Thymus (tissue), 11 donors: ENCODE data around the gene DNAJC3. TPM values are rescaled to one million over a fixed set of nuclear protein-coding genes. Genes with fewer than 3 reads are reported as not detected.
"Not testable (repeated sequence)": the region's sequence is repeated elsewhere in the genome, so short reads cannot be mapped to it uniquely, and the experiment has no call there.

Source experiments
- DNase-seq, 9 donors: peaks; one replicate each; pipeline ENCODE4 v3.0.0-alpha.2; 2013; ENCODE audit warnings: low spot score in 9 of 9, low read depth in 6 of 9, missing footprints in 1 of 9
- H3K27ac ChIP-seq, 2 donors: one replicate each; pipeline ENCODE4 v1.5.1; 2013; ENCODE audit warnings: control low read depth in 1 of 2, low read depth in 1 of 2, low read length in 1 of 2, mild to moderate bottlenecking in 1 of 2, moderate library complexity in 1 of 2
- H3K27me3 ChIP-seq, 2 donors: one replicate each; pipeline ENCODE4 v1.5.1; 2013; ENCODE audit warnings: low read length in 1 of 2; ENCODE audit not compliant: control insufficient read depth in 2 of 2, insufficient read depth in 1 of 2
- H3K36me3 ChIP-seq, 2 donors: one replicate each; pipeline ENCODE4 v1.5.1; 2013; ENCODE audit warnings: low read length in 1 of 2, mild to moderate bottlenecking in 1 of 2, moderate library complexity in 1 of 2; ENCODE audit not compliant: control insufficient read depth in 2 of 2, insufficient read depth in 2 of 2
- H3K4me1 ChIP-seq, 2 donors: one replicate each; pipeline ENCODE4 v1.5.1; 2013; ENCODE audit warnings: low read length in 2 of 2; ENCODE audit not compliant: control insufficient read depth in 2 of 2, insufficient read depth in 2 of 2
- H3K4me3 ChIP-seq, 2 donors: one replicate each; pipeline ENCODE4 v1.5.1; 2013; ENCODE audit warnings: low read length in 2 of 2, control low read depth in 1 of 2, mild to moderate bottlenecking in 1 of 2
- H3K9me3 ChIP-seq, 2 donors: one replicate each; pipeline ENCODE4 v1.5.1; 2013; ENCODE audit warnings: low read length in 1 of 2, mild to moderate bottlenecking in 1 of 2; ENCODE audit not compliant: control insufficient read depth in 2 of 2, insufficient read depth in 1 of 2
- WGBS: extraction: QIAGEN DNeasy Blood & Tissue Kit; methylation state at CpG from one replicate; pipeline ENCODE4 v1.1.7; 2013; 5-methylcytosine and 5-hydroxymethylcytosine counted together
- polyA plus RNA-seq: library from polyadenylated mRNA; stranded (reverse); fragments of 200-250 nt; gene quantifications from one replicate; pipeline ENCODE4 v1.2.3, GENCODE V29; 2013
- total RNA-seq: library from RNA; stranded (reverse); fragments of 120-200 nt; gene quantifications from one replicate; pipeline ENCODE4 v1.2.4, GENCODE V29; 2013
- donor health status: healthy.

Gene DNAJC3
- total and polyA plus RNA-seq, 2 donors: 15.3 to 16.1 TPM

DNA sequence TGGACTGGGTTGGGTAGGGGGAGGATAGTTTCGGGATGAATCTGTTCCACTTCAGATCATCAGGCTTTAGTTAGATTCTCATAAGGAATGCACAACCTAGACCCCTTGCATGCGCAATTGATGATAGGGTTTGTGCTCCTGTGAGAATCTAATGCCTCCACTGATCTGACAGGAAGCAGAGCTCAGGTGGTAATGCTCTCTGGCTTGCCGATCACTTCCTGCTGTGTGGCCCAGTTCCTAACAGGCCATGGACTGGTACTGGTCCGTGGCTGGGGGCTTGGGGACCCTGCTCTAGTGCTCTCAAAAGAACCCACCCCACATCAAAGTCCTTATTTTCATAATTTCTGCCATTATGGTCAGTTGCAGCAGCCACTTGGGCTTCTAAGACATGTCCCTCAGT, 30.1 kb downstream of the DNAJC3 start:
- H3K4me1 ChIP-seq: peaks cover 0 to 4% of the 10 kb centered on the region in 2 donors

DNA sequence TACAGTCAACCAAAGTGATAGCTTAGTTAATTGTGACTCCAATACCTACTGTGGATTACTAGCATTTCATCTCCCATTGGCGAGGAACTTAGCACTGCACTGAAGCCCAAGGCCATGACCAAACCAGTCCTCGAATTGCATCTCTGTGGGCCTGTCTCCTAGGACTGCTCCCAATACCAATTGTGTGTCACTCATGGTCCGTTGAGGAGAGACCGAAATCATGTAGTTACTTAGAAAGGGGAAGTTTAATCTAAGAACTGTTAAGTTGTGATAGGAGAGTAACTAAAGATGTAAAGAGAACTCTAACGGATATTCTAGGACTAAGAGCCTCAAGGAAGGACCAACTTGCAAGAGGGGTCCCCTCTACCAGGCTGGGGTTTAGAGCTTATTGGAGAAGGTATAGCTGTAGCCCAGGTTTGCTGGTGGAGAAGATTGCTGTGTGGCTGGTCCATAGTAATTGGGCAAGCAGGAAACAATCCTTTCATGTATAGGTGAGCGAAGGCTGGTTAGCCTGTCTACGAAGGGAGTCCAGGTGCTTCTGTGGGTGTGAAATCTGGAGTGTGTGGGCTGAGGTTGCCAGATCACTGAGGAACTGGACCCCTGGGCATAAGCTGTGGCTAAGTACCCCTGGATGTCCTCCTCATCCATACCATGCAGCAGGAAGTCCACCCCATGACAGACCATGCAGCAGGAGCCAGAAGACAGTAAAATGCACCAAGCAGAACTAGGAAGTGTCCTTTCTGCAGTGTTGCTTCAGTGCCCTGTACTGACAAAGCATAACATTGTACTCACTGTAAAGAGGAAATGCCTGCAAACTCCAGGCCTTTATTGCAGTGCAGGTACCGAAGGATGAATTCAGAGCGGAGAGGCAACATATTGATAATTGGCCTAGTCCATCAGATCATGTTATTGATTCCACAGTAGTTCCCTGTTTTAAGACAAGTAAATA, 30.8 kb downstream of the DNAJC3 start:
- Histone ChIP-seq H3K4me1 (peaks cover 0 to 4% of the 10 kb centered on the region in 2 donors), H3K27me3 (no peaks in the 10 kb centered on the region), H3K36me3 (peaks cover 5 to 17% of the 10 kb centered on the region in 2 donors), H3K9me3 (no peaks in the 10 kb centered on the region), H3K4me3 (no peak overlapping the region), H3K27ac (no peak overlapping the region)
- DNase-seq: no peak
- 82% methylated on average over 9 of the region's 9 CpGs for WGBS

More for the DNA sequence above, 30.1 kb downstream of the DNAJC3 start:
- WGBS: 68% methylated on average over 4 of the region's 4 CpGs
- H3K9me3 ChIP-seq: no peaks in the 10 kb centered on the region
- H3K4me3 ChIP-seq: no peak overlapping the region
- peaks cover 5 to 10% of the 10 kb centered on the region in 2 donors for H3K36me3 ChIP-seq
- DNase-seq: no peak
- no peaks in the 10 kb centered on the region for H3K27me3 ChIP-seq
- H3K27ac ChIP-seq: no peak overlapping the region

DNA sequence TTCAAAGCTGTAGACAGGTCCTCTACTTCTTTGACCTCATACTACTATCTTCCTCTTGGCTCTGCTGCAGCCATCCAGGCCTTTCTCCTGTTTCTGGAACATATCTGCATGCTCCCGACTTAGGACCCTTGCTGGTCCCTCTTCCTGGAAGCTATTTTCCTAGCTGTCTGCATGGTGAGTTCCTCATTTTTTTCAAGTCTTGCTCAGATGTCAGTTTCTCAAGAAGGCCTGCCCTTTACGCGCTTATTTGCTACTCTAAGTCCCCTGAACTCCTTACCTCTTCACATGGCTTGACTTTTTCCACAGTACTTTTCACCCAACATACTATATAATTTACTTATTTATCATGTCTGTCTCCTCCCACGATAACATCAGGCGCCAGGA, 31.4 kb downstream of the DNAJC3 start:
- peaks cover 5 to 18% of the 10 kb centered on the region in 2 donors for H3K36me3 ChIP-seq
- H3K9me3 ChIP-seq: no peaks in the 10 kb centered on the region
- peaks cover 0 to 4% of the 10 kb centered on the region in 2 donors for H3K4me1 ChIP-seq
- H3K27me3 ChIP-seq: no peaks in the 10 kb centered on the region
- no peak overlapping the region for H3K27ac ChIP-seq
- no peak for DNase-seq
- WGBS: 88% methylated on average over 5 of the region's 5 CpGs
- H3K4me3 ChIP-seq: no peak overlapping the region

DNA sequence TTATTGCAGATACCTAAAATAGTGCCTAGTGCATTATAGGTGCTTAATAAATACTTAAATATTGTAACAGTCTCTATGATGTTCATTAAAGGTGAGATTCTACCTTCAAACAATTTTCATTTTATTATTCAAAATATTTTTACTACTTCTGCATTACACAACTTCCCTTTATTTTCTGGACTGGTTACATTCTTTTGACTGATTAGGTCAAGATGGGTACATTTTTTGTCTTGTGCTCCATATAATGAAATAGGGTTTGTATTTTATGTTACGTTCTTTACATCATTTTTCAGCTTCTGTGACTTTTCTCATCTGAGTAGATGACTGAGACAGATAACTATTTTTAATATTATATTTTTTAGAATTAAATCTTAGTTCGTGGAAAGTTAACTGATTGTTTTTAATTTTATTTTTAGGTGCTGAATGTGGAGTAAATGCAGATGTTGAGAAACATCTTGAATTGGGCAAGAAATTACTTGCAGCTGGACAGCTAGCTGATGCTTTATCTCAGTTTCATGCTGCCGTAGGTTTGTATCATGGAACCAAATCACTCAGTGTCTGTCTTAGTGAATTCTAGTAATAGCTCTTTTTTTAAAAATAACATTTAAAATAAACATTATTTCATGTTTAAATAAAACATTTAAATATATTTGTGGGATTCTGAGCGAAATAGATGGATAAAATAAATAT, 32.0 kb downstream of the DNAJC3 start:
- Histone ChIP-seq H3K4me1 (peaks cover 0 to 4% of the 10 kb centered on the region in 2 donors), H3K27me3 (no peaks in the 10 kb centered on the region), H3K27ac (no peak overlapping the region), H3K9me3 (no peaks in the 10 kb centered on the region), H3K4me3 (no peak overlapping the region), H3K36me3 (peaks cover 5 to 22% of the 10 kb centered on the region in 2 donors)
- DNase-seq: no peak
- 93% methylated on average over 4 of the region's 4 CpGs for WGBS

DNA sequence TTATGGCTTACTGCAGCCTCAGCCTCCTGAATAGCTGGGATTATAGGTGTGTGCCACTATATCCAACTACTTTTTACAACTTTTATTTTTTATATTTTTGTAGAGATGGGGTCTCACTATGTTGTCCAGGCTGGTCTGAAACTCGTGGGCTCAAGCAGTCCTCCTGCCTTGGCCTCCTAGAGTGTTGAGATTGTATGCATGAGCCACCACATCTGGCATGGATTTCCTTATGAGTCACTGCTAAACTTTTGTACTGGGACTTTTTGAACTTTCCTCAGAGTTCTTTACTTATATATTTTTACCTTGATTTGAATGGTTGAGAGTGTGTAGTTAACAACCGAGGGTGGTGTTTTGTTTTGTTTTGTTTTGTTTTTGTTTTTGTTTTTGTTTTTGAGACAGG, 33.4 kb downstream of the DNAJC3 start:
- Histone ChIP-seq H3K36me3 (peaks cover 5 to 22% of the 10 kb centered on the region in 2 donors), H3K4me3 (no peak overlapping the region), H3K27ac (no peak overlapping the region), H3K4me1 (peaks cover 0 to 4% of the 10 kb centered on the region in 2 donors), H3K27me3 (no peaks in the 10 kb centered on the region), H3K9me3 (no peaks in the 10 kb centered on the region)
- DNase-seq: no peak
- WGBS: over 99% methylated on average over 2 of the region's 2 CpGs

- 96% methylated on average over 4 of the region's 4 CpGs for WGBS
- peaks cover 5 to 22% of the 10 kb centered on the region in 2 donors for H3K36me3 ChIP-seq
- not testable (repeated sequence) for H3K27ac ChIP-seq, H3K4me3 ChIP-seq, H3K4me1 ChIP-seq, H3K27me3 ChIP-seq, H3K9me3 ChIP-seq, DNase-seq
Observed at GRCh38 chr13:95712846-95713245, 35.9 kb downstream of the DNAJC3 start.

DNA sequence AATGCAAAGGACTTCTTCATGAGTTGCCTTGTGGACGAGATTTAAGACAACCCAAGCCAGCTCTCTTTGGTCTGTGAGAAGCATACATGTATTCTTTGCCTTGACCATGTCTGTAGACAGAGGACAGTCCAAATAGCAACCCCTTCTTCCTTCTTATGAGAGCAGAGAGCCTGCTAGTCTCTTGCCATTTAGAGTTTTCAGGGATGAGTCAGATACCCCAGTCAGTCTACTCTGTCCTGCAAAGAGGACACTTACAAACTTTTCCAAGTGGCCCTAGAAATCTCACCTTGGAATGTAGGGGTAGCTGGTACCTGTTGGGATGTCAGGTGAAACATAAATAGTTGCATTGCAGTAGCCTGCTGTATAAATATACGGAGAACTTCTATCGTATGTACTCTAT, 36.7 kb downstream of the DNAJC3 start:
- H3K36me3 ChIP-seq: peaks cover 5 to 22% of the 10 kb centered on the region in 2 donors
- no peak overlapping the region for H3K27ac ChIP-seq
- 96% methylated on average over 3 of the region's 3 CpGs for WGBS
- H3K9me3 ChIP-seq: no peaks in the 10 kb centered on the region
- H3K27me3 ChIP-seq: no peaks in the 10 kb centered on the region
- DNase-seq: no peak
- H3K4me1 ChIP-seq: no peaks in the 10 kb centered on the region
- H3K4me3 ChIP-seq: no peak overlapping the region

DNA sequence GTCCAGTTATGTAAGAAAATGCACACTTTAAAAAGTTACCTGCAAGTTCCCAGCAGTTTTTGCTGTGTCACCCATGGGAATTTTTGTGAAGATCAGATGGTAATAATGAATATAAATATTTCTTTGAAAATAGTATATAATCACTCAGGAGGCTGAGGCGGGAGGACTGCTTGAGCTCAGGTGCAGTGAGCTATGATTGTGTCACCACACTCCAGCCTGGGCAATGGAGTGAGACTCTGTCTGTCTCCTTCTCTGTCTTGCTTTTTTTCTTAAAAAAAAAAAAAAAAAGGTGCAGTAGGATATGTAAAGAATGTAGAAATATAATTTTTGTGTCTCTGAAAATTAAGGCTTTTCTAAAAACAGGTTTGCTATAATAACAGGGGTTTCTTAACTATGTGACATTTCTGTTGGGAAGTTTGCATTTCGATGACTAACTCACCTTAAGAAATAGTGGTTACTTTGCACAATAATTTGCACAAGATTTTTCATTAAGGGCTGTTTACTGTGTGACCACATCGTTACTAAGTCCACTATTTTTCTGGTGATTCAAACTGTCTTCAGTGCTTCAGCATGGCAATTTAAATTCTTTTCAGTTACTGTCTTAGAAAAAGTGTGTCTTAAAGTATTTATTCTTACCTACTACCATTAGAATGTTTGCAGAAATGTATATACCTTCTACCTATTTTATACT, 37.3 kb downstream of the DNAJC3 start:
- H3K27ac ChIP-seq: no peak overlapping the region
- H3K27me3 ChIP-seq: no peaks in the 10 kb centered on the region
- no peaks in the 10 kb centered on the region for H3K9me3 ChIP-seq
- H3K4me1 ChIP-seq: no peaks in the 10 kb centered on the region
- DNase-seq: no peak
- H3K36me3 ChIP-seq: peaks cover 5 to 22% of the 10 kb centered on the region in 2 donors
- 96% methylated on average over 3 of the region's 3 CpGs for WGBS
- H3K4me3 ChIP-seq: no peak overlapping the region

GRCh38 chr13:95716231-95716630, 39.3 kb downstream of the DNAJC3 start:
- peaks cover 0 to 13% of the 10 kb centered on the region in 2 donors for H3K36me3 ChIP-seq
- DNase-seq: no peak
- H3K27me3 ChIP-seq: no peaks in the 10 kb centered on the region
- no peaks in the 10 kb centered on the region for H3K4me1 ChIP-seq
- H3K9me3 ChIP-seq: no peaks in the 10 kb centered on the region
- H3K27ac ChIP-seq: no peak overlapping the region
- WGBS: 98% methylated on average over 11 of the region's 11 CpGs
- no peak overlapping the region for H3K4me3 ChIP-seq
